Measurements from ENCODE around the gene BACH2. TPM values are rescaled to one million over a fixed set of nuclear protein-coding genes. Genes with fewer than 3 reads are reported as not detected.

Gene BACH2
- total RNA-seq, 1 experiment from 2014 or later = 2.5 TPM

DNA sequence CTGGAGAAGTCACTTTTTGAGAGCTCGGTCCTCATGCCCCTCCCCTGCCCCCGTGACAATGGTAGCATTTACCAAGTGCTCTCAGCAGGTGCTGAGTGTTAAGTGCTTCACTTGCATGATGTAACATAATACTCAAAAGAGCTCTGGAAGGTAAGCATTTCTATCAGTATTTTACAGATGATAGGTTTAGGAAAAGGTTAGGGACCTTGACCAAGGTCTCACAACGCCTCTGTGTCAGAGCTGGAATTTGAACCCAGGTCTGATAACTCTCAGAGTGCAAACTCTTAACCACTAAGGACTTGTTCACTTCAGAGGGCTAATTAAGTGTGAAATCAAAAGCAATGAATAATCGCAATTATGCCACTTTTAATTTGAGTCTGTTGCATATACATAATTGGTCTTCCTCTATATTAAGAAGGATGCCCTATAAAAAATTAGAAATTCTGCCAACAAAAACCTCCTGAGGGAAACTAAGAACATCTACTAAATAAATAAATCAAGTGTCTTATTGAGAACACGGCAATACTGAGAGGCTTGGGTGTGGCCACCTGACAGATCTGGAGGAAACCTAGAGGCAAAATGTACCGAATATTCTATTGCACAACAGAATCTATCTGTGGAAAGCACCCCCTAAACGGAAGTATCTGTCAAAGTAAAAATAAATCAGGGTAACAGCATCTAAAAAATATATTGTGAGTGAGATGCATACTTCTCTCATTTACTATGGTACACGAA lies 109.8 kb downstream of the BACH2 start:
- DNase-seq = peak; percentile 16
- Histone ChIP-seq H3K36me3 (replicated peaks; ENCODE audit: control insufficient read depth, insufficient read depth, low read length) (no peaks in the 10 kb centered on the region), H3K27me3 (ENCODE audit: control insufficient read depth, insufficient read depth, low read length) (no peaks in the 10 kb centered on the region), H3K4me3 (ENCODE audit: insufficient read depth, low read depth, low read length) (no peak overlapping the region)

DNA sequence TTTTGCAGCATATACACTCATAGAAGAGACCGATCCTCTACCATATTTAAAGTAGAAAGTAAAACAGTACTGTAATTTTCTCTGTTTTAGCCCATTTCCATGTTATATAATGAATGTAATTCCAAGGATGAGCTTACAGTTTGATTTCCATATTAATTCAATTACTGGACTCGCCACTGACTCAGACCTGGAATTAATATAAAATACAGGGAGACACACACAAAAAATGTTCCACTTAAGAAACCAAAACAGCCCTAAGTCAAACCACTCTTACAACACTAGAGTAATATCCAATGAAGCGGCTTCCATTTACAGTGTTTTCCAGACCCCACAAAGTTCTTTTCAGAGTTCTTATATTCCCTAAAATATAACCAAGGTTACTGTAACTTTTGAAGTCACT lies 110.6 kb downstream of the BACH2 start:
- DNase-seq = no peak
- H3K36me3 ChIP-seq (replicated peaks; ENCODE audit: control insufficient read depth, insufficient read depth, low read length) = no peaks in the 10 kb centered on the region
- no peak overlapping the region for H3K4me3 ChIP-seq (ENCODE audit: insufficient read depth, low read depth, low read length)
- no peaks in the 10 kb centered on the region for H3K27me3 ChIP-seq (ENCODE audit: control insufficient read depth, insufficient read depth, low read length)

DNA sequence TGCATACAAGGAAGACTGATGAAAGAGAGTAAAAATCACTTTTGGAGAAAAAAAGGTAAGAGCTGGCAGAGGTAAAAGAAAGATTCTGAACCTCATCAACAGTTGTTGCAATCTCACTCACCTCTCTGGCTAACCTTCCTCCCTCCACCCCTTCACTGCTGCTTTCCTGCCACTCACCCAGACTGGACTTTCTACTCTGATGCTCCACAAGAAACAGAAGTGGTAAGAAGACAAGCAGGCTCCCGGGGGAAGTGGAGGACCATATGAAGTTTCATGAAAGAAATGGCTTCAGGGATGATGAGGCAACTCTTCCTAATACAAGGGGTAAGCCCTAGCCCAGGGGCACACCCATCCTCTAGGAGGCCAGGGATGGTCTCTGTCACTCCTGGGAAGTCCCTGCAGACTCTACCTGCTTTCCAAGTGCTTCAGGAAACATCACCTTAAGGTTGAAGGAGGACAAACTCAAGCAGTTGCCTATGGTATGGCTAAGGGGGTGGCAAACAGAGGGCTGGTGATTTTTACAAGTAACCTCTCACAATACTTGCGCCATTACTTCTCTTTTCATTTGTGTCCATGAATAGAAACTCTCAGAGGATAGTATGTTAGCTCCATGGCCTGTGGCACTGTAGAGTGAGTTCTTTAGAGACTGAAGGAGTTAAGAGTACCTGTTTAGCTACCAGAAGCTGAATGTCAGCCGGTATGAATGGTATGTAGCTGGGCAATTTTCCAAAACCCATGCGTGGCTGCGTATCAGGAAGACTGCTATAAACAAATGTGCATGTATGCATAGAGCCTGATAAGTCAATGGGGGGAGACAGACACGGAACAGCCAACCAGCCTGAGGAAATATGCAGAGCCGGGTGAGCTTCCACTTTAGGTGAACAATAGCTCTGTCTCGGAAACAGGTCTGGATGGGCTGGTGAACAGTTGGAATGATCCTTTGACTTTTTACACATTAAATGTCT lies 112.0 kb downstream of the BACH2 start:
- Histone ChIP-seq H3K27me3 (ENCODE audit: control insufficient read depth, insufficient read depth, low read length) (no peaks in the 10 kb centered on the region), H3K36me3 (replicated peaks; ENCODE audit: control insufficient read depth, insufficient read depth, low read length) (no peaks in the 10 kb centered on the region), H3K4me3 (ENCODE audit: insufficient read depth, low read depth, low read length) (no peak overlapping the region)
- no peak for DNase-seq

DNA sequence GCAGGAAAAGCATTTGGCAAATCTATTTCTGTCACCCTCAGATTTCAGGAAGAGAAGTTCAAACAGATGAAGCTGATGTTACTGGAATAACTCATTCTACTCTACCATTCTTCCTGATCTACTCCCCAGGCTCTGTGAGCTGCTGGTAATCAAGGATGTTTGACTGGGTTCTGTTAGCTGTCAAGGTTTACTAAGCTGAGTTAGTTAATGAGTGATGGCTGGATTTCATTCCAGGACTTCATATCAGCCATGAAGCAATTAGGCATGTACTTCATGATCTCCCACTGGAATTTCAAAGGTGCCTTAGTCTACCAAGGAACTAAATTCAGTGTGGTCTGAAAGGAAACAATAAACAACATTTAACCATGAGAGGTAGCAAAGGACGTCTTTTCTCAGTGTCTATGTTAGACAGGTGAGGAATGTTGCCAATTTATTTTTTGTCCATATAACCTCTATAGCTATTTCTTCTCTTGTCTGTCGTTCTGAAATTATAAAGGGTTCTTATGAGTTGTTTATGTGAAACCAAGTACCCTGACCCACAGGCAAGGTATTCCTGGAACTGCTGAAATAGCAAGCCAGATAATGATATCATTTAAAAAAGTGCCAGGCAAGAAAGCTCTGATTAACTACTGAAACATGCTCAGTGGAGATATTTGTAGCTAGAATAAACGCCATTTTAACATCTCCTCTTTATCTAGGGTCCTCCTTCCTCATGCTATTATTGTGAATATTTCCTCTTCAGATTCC lies 112.9 kb downstream of the BACH2 start:
- DNase-seq = no peak
- H3K36me3 ChIP-seq (replicated peaks; ENCODE audit: control insufficient read depth, insufficient read depth, low read length) = no peaks in the 10 kb centered on the region
- no peak overlapping the region for H3K4me3 ChIP-seq (ENCODE audit: insufficient read depth, low read depth, low read length)
- H3K27me3 ChIP-seq (ENCODE audit: control insufficient read depth, insufficient read depth, low read length) = no peaks in the 10 kb centered on the region

DNA sequence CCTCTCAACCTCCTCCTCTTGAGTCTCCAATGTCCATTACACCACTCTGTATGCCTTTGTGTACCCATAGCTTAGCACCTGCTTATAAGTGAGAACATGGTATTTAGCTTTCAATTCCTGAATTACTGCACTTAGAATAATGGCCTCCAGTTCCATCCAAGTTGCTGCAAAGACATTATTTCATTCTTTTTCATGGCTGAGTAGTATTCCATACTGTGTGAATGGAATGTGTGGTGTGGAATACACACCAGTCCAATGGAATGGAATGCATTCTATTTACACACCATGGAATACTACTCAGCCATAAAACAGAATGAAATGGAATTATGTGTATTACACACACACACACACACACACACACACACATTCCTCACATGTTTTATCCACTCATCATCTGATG lies 116.1 kb downstream of the BACH2 start:
- no peaks in the 10 kb centered on the region for H3K27me3 ChIP-seq (ENCODE audit: control insufficient read depth, insufficient read depth, low read length)
- H3K36me3 ChIP-seq (replicated peaks; ENCODE audit: control insufficient read depth, insufficient read depth, low read length) = no peaks in the 10 kb centered on the region
- no peak overlapping the region for H3K4me3 ChIP-seq (ENCODE audit: insufficient read depth, low read depth, low read length)
- DNase-seq = no peak

DNA sequence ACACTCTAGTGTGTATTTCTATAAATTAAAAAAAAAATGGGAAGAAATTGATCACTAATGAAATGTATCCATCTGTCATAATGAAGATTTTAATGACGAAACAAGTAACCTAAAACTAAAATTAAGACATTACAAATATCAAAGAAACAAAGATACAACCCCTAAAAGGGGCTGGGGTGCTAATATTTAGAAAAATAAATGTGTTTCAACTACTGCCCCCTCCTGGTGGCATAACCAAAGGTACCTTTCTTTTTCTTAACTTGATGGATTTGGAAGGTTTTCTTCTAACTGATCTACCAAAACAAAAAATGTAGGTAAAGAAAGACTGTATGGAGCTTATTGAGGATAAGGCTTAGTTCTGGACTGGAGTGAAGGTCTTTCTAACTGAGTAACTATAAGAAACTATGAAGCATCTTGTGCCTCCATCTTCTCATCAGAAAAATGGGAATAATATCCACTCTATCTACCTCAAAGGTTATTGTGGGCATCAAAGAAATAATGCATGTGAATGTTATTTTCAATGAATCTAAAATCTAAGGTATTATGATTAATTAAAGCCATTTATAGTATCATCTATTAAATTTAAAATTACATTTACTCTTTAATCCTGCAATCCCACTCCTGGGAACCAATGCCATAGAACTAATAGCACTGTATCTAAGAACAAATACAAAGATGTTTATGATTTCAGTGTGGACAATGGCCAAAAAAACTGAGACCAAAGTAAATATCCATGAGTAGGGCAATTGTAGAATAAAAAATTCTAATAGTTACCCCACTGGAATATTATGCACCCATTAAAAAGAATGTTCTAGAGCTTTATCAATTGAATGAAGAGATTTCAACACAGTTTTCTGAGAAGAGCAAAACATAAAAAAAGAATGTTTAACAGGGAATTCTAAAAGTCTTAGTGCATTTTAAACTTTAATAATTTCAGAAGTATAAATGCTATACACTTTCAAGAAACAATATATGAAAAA lies 117.2 kb downstream of the BACH2 start:
- no peaks in the 10 kb centered on the region for H3K27me3 ChIP-seq (ENCODE audit: control insufficient read depth, insufficient read depth, low read length)
- H3K36me3 ChIP-seq (replicated peaks; ENCODE audit: control insufficient read depth, insufficient read depth, low read length) = no peaks in the 10 kb centered on the region
- no peak overlapping the region for H3K4me3 ChIP-seq (ENCODE audit: insufficient read depth, low read depth, low read length)
- DNase-seq = no peak

DNA sequence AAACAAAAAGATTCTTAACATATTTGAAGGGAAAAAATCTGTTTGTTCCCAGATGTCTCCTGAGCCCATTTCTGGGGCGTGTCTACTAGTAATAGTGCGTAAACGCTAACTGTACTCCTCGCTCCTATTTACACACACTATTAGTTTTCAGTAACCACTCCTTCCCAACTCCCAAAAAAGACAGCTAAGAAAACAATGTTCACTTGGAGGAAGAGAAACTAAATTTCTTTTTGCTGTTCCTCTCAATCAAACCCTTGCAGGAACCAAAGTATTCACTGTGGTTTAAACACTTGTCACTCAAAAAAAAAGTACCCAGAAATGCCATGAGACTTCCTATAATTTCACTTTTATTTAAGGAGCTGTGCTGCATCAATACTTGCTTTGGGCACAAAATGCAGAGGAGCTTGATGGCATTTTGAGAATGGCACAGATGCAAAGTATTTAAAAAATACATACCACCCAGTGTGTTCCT lies 118.2 kb downstream of the BACH2 start:
- Histone ChIP-seq H3K36me3 (replicated peaks; ENCODE audit: control insufficient read depth, insufficient read depth, low read length) (no peaks in the 10 kb centered on the region), H3K27me3 (ENCODE audit: control insufficient read depth, insufficient read depth, low read length) (no peaks in the 10 kb centered on the region), H3K4me3 (ENCODE audit: insufficient read depth, low read depth, low read length) (no peak overlapping the region)
- DNase-seq = no peak

DNA sequence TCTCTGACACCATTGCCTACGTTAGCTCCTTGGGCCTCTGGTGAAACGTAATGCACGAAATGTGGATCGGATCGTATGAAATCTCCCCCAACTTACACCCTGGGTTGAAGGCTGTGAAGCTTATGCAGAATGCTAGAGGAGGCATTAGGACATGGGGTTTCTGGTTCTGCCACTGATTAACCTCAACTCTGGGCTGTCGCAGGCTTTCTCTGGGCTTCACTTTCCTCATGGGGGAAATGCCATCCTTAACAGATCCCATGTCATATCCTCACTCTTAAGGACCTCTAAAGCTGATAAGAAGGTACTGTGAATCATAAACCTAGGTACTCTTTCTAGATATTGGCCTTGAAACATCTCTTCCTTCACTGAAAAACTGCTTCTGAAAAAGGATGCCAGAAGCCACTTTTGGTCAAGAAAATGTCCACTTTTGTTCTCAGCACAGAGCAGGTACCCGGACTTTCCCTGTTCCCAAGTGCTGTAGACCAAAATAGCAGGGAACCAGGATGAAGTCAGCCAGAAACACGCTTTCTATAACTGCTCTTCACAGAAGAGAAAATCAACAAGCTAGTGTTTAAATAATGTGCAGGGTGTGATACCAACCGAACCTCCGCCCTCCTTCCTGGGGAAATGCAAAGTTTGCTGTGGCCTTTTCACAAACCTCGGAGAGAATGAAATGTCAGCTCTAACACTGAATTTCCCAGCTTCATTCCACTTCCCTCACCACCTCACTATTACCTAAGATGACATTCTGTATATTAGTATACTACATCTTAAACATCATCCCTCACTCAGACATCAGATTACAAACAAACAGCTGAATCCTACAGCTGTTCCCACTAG lies 118.9 kb downstream of the BACH2 start:
- no peak overlapping the region for H3K4me3 ChIP-seq (ENCODE audit: insufficient read depth, low read depth, low read length)
- H3K27me3 ChIP-seq (ENCODE audit: control insufficient read depth, insufficient read depth, low read length) = no peaks in the 10 kb centered on the region
- H3K36me3 ChIP-seq (replicated peaks; ENCODE audit: control insufficient read depth, insufficient read depth, low read length) = no peaks in the 10 kb centered on the region
- no peak for DNase-seq

DNA sequence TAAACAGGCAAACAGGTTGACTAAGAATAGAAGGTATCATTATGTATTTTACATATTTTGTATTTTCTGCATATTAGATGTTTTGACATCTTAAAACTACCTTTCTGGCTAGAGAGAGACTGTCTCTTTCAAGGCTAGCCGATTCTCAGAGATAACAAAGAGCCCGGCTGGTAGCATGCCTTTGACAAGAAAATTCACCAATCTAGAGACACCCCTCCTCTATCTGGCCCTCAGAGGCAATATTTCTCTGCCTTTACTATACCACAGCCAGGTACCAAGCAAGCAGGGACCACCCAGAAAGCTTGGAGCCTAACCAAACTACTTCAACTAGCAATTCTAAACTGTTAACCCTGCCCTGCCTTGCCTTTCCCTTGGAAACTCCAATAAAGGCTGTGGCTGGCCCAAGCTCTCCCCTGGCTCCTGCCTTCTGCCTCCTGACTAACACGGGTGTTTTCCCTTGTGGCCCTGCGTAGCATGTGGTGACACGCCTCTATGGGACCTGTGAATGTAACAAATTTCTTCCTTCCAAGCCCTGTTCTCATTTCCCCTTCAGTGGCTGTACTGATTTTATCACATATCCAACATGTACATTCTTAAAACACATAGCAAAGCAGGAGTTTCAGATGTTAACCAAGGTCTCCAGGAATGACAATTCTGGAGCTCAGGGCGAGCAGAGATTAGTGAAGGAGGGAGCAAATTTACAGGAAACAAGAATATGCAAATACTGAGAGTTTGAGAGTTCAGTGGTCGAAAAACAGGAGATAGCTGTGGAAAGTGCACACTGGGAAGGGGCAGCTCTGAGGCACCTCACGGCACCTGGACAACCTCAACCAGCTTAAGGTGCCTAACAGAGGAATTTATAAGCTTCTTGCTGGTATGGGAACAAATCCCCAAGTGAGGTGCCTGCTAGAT lies 120.8 kb downstream of the BACH2 start:
- Histone ChIP-seq H3K36me3 (replicated peaks; ENCODE audit: control insufficient read depth, insufficient read depth, low read length) (no peaks in the 10 kb centered on the region), H3K27me3 (ENCODE audit: control insufficient read depth, insufficient read depth, low read length) (no peaks in the 10 kb centered on the region), H3K4me3 (ENCODE audit: insufficient read depth, low read depth, low read length) (no peak overlapping the region)
- DNase-seq = no peak

DNA sequence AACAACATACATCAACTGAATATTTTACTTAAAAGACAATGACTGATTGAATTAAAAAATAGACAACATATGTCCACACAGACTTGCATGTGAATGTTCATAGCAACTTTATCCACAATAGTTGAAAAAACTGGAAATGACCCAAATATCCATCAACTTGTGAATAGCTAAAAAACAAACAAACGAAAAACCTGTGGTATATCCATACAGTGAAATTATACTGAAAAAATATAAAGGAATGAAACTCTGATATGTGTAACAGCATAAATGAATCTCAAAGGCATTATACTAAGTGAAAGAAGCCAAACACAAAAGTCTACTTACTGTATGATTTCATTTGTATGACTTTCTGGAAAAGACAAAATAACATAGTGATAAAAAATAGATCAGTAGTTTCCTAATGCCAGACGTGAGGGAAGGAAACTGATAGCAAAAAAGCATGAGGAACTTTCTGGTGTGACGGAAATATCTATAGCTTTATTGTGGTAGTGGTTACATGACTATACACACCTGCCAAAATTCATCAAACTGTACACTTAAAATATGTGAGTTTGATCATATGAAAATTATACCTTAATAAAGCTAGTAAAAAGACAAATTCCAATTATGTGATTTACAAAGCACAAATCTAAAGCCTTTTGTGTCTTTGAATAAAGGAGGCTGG lies 123.2 kb downstream of the BACH2 start:
- no peak for DNase-seq
- Histone ChIP-seq H3K4me3 (ENCODE audit: insufficient read depth, low read depth, low read length) (no peak overlapping the region), H3K36me3 (replicated peaks; ENCODE audit: control insufficient read depth, insufficient read depth, low read length) (no peaks in the 10 kb centered on the region), H3K27me3 (ENCODE audit: control insufficient read depth, insufficient read depth, low read length) (no peaks in the 10 kb centered on the region)

DNA sequence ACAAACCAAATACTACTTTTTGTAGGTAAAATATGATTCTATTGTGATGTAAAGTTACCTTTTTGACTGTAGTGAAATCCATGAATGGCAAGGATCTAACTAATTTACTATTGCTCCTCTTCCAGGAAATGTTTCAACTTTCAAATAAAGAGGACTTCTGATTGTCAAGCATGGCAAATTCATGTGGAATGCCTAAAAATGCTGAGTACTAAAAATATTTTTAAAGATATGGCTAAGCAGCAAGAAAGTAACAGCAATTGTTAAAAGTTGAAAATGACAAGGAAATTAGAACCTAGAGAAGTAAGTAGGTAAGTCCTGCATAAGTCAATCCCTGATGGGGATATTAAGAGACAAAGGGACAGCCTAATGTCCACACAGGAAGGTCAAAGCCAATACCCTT lies 126.0 kb downstream of the BACH2 start:
- DNase-seq = no peak
- Histone ChIP-seq H3K27me3 (ENCODE audit: control insufficient read depth, insufficient read depth, low read length) (no peaks in the 10 kb centered on the region), H3K36me3 (replicated peaks; ENCODE audit: control insufficient read depth, insufficient read depth, low read length) (no peaks in the 10 kb centered on the region), H3K4me3 (ENCODE audit: insufficient read depth, low read depth, low read length) (no peak overlapping the region)

DNA sequence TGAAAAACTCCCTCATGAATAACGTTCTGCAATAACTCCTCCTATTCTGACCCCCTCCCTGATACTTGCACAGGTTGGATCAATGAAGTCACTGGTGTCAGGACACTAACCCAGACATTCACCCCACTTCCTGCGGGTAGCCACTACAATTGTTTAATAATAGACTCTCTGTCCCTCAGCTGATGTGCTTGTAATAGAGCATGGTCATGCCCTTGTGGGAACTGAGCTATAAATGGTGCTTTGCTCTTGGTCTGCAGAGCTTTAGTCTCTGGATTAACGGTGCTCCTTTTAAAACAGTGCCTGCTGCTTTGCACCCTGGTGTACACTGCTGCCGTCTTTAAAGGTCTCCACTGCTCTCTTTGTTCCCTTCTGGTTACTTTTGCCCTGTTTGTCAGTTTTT lies 127.3 kb downstream of the BACH2 start:
- H3K4me3 ChIP-seq (ENCODE audit: insufficient read depth, low read depth, low read length) = no peak overlapping the region
- H3K27me3 ChIP-seq (ENCODE audit: control insufficient read depth, insufficient read depth, low read length) = no peaks in the 10 kb centered on the region
- DNase-seq = no peak
- no peaks in the 10 kb centered on the region for H3K36me3 ChIP-seq (replicated peaks; ENCODE audit: control insufficient read depth, insufficient read depth, low read length)

All from H7 (cell line).